HL-60 (cell line): Measurements from ENCODE around the gene GCK.

ENCODE experiments used
- GABPA ChIP-seq: IDR thresholded peaks from 2 replicates; pipeline ENCODE4 v1.6.1; 2012; ENCODE audit warnings: low read depth
- POLR2AphosphoS5 ChIP-seq: IDR thresholded peaks from 2 replicates; pipeline ENCODE4 v1.6.1; 2012; ENCODE audit warnings: low read depth
- TF ChIP-seq, protein P1 (sequence below): IDR thresholded peaks from one replicate; pipeline ENCODE4 v1.5.1; 2011; ENCODE audit warnings: low read length, control low read depth, inconsistent platforms; ENCODE audit not compliant: insufficient read depth

DNA sequence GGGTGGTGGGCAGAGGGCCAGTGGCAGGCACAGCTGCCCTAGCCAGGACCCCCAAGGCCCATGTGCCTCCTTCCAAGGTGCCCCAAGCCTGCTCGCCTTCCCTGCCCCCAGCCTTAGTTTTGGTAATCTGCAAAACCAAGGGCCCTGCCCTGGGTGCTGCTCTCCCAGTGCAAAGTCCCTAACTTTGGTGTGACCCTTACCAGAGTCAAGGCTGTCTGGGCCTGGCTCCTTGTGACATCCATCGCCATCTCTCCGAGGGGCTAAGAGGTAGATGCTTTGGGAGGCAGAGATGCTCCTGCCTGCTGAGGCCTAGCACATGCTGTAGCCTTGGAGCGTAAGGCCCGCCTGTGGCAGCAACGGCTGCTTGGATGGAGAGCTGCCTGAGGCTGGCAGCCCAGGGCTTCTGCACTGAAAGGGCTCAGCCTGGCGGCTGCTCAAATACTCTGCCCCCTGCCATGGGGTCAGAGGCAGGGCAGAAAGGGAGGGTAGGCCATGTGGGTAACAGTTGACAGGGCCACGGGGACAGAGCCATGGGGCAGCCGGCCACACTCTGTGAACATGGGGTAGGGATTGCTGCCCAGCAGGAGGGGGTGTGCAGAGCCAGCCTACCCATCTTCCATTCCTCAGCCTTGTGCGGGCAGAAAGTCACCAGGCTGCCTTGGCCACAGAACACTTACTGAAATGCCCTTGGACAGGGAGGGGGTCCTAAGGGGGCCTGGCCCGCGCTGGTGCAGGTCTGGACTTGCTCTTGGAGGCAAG, 30.2 kb downstream of the GCK start:
- TF ChIP-seq, protein P1, sequence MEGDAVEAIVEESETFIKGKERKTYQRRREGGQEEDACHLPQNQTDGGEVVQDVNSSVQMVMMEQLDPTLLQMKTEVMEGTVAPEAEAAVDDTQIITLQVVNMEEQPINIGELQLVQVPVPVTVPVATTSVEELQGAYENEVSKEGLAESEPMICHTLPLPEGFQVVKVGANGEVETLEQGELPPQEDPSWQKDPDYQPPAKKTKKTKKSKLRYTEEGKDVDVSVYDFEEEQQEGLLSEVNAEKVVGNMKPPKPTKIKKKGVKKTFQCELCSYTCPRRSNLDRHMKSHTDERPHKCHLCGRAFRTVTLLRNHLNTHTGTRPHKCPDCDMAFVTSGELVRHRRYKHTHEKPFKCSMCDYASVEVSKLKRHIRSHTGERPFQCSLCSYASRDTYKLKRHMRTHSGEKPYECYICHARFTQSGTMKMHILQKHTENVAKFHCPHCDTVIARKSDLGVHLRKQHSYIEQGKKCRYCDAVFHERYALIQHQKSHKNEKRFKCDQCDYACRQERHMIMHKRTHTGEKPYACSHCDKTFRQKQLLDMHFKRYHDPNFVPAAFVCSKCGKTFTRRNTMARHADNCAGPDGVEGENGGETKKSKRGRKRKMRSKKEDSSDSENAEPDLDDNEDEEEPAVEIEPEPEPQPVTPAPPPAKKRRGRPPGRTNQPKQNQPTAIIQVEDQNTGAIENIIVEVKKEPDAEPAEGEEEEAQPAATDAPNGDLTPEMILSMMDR = no peak
- no peak for TF ChIP-seq POLR2AphosphoS5
- no peak for TF ChIP-seq GABPA
